A172 (cell line): ENCODE results near the gene CD46. TPM values are rescaled to one million over a fixed set of nuclear protein-coding genes. Genes with fewer than 3 reads are reported as not detected.
A peak's percentile ranks its signal among the peaks of the same experiment; 100 is the strongest.
"Not testable (repeated sequence)": the region's sequence is repeated elsewhere in the genome, so short reads cannot be mapped to it uniquely, and the experiment has no call there.

ENCODE experiments used
- DNase-seq: peaks from one replicate; pipeline ENCODE4 v3.0.0-alpha.2; 2015; ENCODE audit warnings: low spot score
- total RNA-seq: library from RNA; depleted of rRNA; stranded (reverse); fragments of >200 nt; shearing (Covaris generic); gene quantifications from 2 replicates; pipeline ENCODE4 v1.2.3, GENCODE V29; 2014

The CD46 gene
- total RNA-seq, 1 experiment from 2014 or later = 134 TPM

DNA sequence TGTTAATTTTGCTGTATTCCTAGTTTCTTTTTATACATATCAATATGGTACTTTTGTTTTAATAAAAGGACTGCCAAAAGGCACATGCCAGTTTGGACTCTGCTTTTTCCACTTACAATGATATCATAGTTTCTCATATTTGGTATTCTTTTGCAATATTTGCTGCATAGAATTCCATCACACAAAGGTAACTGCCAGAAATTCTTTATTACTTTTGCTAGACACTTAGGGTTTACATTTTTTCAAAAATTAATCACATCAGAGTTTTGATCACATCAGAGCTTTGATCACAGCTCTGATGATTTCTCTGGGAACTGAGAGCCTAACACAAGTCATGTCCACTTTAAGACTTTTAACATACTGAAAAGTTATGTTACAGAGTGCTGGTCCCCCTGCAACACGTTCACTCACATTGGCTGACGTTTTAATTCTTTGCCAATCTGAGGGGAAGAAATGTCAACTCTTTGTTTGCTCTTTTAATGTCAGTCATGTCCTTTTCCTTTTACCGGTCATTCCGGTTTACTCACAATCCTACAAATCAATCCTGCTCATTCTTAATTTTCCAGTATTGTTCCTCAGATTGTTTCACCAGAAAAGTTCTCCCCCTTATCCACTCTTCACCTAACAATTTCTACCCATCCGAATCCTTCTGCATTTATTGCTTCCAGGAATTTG is 1.1 kb upstream of the CD46 start:
- no peak for DNase-seq

DNA sequence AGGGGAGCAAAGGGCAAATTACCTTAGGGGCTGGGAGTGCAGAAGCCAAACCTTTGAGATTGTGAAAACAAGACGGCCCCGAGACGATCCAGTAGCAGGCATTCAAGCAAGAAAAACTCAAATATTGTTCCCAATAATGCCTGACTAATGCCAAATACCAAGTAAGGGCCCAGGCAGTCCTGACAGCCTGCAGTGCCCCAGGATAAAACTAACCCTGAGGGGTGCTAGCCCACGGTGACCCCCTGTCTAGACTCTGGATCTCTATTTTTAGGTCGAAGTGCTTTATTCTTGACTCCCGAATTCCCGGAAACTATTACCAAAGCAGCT is 428 bp upstream of the CD46 start:
- not testable (repeated sequence) for DNase-seq

- DNase-seq = peak; percentile 23
These were observed 673 bp downstream of the CD46 start for GRCh38 chr1:207752456-207752998.

DNA sequence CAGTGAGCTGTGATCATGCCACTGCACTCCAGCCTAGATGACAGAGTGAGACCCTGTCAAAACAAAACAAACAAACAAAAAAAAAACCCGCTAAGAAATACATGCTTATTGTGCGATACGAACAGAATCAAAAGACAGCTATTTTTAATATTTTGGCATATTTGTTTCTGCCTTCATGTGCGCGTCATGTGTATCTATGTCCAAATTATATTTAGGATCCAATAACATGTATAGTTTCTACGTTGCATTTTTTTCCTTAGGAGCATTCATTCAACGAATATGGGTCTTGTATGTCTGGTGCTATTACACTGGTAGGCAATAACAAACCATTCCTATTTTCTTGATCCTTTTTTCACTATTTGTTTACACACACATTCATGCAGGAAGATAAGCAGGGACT is 1.8 kb downstream of the CD46 start:
- no peak for DNase-seq

DNA sequence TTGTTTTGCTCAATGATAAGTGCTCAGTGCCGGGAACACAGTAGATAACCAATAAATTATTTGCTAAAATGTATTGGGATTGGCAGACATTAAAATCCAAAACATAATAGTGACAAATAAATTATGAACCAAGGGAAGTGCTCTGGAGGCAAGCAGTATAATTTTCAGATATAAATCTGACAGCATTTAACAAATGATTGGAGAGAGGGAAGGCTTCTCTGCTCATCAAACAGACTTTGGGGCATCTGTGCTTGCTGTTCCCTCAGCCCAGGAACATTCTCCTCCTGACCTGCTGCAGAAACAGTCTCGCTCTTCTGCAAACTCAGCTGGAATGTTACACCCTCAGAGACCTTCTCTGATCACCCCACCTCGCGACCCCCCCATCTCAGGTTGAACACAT is 2.2 kb downstream of the CD46 start:
- no peak for DNase-seq

GRCh38 chr1:207754974-207755700 is 3.3 kb downstream of the CD46 start:
- no peak for DNase-seq

- no peak for DNase-seq
These were observed 4.2 kb downstream of the CD46 start for GRCh38 chr1:207755846-207756693.

GRCh38 chr1:207762622-207763021 is 10.8 kb downstream of the CD46 start:
- DNase-seq = no peak

DNA sequence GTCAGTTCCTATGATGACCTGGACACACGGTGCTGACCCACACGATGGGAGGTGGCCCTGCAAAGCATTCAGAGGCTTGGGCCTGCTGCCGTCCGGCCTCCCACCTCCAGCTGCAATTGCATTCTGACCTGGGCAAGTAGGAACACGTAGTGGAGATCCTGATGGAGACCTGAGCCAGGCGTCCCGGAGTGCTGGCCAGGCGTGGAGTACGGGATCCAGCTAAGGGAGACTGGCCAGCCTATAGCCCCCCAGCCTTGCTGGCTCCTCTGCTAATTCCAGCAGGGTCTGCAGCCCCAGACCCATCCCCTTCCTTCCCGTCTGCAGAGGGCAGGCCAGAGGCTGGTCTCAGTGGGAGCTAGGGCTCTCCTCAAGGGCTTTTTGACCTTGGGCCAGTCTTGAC is 11.2 kb downstream of the CD46 start:
- DNase-seq = no peak

GRCh38 chr1:207763972-207764371 is 12.1 kb downstream of the CD46 start:
- DNase-seq = no peak

DNA sequence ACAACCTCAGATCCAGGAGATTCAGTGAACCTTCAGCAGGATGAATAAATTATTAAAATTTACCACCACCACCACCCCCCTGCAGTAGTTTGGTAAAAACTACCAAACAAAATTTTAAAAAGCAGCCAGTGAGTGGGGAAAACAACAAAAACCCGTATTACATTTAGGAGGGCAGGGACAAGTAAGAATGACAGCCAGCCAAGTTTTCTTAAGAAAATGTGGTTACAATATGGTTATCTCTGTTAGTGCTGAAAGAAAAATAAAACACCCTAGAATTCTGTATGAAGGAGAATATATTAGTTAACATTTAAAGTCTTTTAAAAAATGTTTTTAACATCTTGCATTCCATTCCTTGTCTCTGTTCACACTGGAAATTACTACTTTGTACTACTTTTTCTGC is 14.7 kb downstream of the CD46 start:
- DNase-seq = no peak

DNA sequence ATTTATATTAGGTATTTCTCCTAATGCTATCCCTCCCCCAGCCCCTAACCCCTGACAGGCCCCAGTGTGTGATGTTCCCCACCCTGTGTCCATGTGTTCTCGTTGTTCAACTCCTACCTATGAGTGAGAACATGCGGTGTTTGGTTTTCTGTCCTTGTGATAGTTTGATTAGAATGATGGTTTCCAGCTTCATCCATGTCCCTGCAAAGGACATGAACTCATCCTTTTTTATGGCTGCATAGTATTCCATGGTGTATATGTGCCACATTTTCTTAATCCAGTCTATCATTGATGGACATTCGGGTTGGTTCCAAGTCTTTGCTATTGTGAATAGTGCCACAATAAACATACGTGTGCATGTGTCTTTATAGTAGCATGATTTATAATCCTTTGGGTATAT is 18.7 kb downstream of the CD46 start:
- DNase-seq = not testable (repeated sequence)

- DNase-seq = not testable (repeated sequence)
These were observed 24.2 kb downstream of the CD46 start for GRCh38 chr1:207776045-207776444.

DNA sequence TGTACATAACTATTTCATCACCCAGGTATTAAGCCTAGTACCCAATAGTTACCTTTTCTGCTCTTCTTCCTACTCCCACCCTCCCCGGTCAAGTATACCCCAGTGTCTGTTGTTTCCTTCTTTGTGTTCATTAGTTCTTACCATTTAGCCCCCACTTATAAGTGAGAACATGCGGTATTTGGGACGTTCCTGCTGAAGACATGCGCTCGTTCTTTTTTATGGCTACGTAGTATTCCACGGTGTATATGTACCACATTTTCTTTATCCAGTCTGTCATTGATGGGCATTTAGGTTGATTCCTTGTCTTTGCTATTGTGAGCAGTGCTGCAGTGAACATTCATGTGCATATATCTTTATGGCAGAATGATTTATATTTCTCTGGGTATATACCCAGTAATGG is 25.6 kb downstream of the CD46 start:
- not testable (repeated sequence) for DNase-seq

DNA sequence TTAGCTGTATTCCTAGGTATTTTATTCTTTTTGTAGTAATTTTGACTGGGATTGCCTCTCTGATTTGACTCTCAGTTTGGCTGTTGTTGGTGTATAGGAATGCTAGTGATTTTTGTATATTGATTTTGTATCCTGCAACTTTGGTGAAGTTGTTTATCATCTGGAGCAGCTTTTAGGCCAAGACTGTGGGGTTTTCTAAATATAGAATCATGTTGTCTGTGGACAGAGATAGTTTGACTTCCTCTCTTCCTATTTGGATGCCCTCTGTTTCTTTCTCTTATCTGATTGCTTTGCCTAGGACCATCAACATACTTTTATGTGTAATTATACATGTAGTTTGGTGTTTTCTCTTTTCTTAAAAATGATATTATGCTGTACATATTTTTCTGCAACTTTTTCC is 27.2 kb downstream of the CD46 start:
- DNase-seq = no peak

DNA sequence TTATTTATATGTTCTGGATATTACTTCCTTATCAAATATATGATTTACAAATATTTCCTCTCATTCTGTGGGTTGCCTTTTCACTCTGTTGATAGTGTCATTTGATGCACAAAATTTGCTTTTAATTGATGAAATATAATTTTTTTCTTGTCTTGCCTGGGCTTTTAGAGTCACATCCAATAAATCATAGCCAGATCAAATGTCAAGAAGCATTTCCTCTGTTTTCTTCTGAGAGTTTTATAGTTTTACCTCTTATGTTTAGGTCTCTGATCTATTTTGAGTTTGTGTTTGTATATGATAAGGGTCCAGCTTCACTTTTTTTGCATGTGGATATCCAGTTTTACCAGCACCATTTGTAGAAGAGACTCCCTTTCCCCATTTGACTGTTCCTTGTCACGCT is 29.5 kb downstream of the CD46 start:
- DNase-seq = no peak

DNA sequence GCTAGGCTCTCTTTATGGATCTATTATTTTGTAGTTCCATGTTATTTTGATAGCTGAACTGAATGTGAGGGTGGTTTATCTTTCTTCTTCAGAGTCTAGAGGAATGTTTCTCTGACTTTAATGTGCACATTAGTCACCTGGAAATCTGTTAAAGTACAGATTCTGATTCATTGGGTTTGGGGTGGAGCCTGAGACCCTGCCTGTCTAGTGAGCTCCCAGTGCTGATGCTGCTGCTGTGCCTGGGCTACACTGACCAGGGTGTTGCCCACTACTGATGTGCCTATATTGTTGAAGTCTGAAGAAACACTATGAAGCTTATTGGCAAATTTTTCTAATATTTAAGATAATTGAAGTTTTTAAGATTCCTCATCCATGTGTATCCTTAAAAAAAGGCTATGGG is 35.9 kb downstream of the CD46 start:
- DNase-seq = peak; percentile 44

GRCh38 chr1:207789386-207789785 is 37.5 kb downstream of the CD46 start:
- DNase-seq = no peak

DNA sequence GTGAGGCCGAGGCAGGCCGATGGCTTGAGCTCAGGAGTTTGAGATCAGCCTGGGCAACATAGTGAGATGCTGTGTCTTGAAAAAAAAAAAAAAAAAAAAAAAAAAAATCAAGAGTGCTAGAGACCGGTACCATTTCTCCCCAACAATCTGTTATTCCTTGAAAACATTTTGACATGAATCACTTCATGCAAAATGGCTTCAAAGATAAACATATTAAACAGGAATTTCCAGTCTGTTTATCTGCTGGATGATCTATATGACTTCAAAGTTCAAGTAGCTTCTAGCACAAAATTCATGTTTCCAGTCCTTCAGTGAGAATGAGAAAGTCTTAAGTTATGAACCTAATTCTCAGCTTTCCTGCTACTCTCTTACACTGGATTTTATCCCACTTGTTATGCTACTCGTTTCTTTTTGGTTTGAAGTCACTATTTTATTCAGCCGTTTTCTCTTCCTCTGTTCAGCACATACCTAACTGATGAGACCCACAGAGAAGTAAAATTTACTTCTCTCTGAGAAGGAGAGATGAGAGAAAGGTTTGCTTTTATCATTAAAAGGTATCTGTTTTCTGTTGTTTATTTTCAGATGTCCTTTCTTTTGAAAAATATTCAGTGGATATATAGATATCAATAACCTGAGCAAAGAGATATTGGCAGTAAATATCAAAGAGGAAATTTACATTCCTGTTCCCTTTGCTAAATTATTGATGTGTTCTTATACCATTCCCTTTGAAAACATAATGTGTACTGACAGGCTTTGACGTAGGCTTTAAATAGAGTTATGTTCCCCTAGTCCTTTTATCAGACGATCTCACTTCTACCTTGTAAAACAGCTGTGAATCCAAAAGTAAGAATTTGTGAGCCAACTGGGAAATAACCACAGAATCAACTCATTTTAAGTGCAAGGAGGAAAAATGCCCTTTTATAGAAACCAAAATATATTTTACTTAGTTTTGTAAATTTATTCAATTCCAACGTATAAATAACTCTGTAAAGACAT is 38.2 kb downstream of the CD46 start:
- DNase-seq = no peak

DNA sequence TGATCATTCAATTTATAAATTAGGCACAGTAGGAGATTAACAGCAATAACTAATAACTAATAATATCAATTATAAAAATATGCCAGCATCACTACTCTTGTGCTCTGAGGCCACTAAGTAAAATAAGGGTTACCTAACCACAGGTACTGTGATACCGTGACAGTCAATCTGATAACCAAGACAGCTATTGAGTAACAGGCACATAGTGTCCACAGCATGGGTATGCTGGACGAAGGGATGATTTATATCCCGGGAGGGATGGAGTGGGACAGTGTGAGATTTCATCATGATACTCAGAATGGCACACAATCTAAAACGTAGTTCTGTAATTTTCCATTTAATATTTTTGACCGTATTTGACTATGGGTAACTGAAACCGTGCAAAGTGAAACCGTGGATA is 39.4 kb downstream of the CD46 start:
- DNase-seq = no peak

DNA sequence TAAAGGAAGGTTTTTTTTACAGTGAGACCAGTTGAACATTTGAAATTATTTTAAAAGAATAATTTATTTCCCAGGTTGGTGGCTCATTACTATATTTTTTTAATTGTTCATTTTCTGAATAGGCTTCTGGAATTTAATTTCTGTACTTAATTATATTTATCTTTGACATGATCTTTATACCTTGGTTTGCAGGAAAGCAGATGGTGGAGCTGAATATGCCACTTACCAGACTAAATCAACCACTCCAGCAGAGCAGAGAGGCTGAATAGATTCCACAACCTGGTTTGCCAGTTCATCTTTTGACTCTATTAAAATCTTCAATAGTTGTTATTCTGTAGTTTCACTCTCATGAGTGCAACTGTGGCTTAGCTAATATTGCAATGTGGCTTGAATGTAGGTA is 41.5 kb downstream of the CD46 start:
- DNase-seq = no peak
